Endothelial cell of umbilical vein (primary cell): ENCODE measurements around the gene EIF2AK3. TPM values are rescaled to one million over a fixed set of nuclear protein-coding genes. Genes with fewer than 3 reads are reported as not detected.

Experiments
- BruUV-seq: library from RNA; stranded (reverse); fragments of 400-500 nt; replicated peaks from 2 replicates; lab custom pipeline; 2021; lab: Mats Ljungman, UMichigan
- CTCF ChIA-PET: fragments of 300-600, 350-600 bp; sonication (Branson Sonifier 250); formaldehyde crosslinking; loops from one replicate; lab custom pipeline; 2021; ENCODE audit warnings: antibody characterized with exemption, inconsistent platforms; lab: Charles Lee
- POLR2A ChIA-PET: fragments of 300-600, 350-600 bp; sonication (Branson Sonifier 250); formaldehyde crosslinking; loops from one replicate; lab custom pipeline; 2021; ENCODE audit warnings: antibody characterized with exemption, inconsistent platforms; lab: Charles Lee
- DNase-seq: peaks from one replicate; pipeline ENCODE4 v3.0.0-alpha.2; 2011; ENCODE audit warnings: low read depth, low spot score
- FAIRE-seq: peaks from 2 replicates; lab custom pipeline; 2011; peaks lifted over from hg19 to GRCh38; lab: Jason Lieb, UNC
- H2AFZ ChIP-seq: 2 replicates; pipeline ENCODE4 v1.6.0; 2012; ENCODE audit warnings: low read depth, low read length, control low read depth, inconsistent platforms
- H3K27ac ChIP-seq: 2 replicates; pipeline ENCODE4 v1.5.1; 2011; ENCODE audit warnings: low read depth, mild to moderate bottlenecking, control low read depth, low read length, moderate library complexity; ENCODE audit not compliant: insufficient read depth
- H3K27me3 ChIP-seq, 2 experiments: 2 replicates each; pipeline versions ENCODE4 v1.6.0 to v1.6.1; 2011; ENCODE audit warnings: low read length in 2 of 2, mixed read lengths in 1 of 2; ENCODE audit not compliant: control insufficient read depth in 2 of 2, insufficient read depth in 2 of 2
- H3K36me3 ChIP-seq, 2 experiments: 2 replicates in 1 of 2; 3 replicates in 1 of 2; pipeline ENCODE4 v1.5.1; 2011; ENCODE audit warnings: low read length in 2 of 2, mild to moderate bottlenecking in 1 of 2, moderate library complexity in 1 of 2; ENCODE audit not compliant: control insufficient read depth in 2 of 2, insufficient read depth in 2 of 2; ENCODE audit errors: extremely low read depth in 1 of 2
- H3K4me1 ChIP-seq: 3 replicates; pipeline ENCODE4 v1.5.1; 2011; ENCODE audit warnings: mild to moderate bottlenecking, low read length; ENCODE audit not compliant: control insufficient read depth, insufficient read depth; ENCODE audit errors: extremely low read depth
- H3K4me2 ChIP-seq: 2 replicates; pipeline ENCODE4 v1.6.1; 2011; ENCODE audit warnings: low read length, control low read depth, mixed read lengths; ENCODE audit not compliant: insufficient read depth
- H3K4me3 ChIP-seq, 3 experiments: fragments of 200-600 bp in 1 of 3; sonication (generic), shearing (Covaris generic) in 1 of 3; replicated peaks in 1 of 3; 2 replicates each; pipeline ENCODE4 v1.5.1; 2011 to 2016; ENCODE audit warnings: control low read depth in 3 of 3, low read length in 3 of 3, mild to moderate bottlenecking in 2 of 3, inconsistent platforms in 1 of 3, low read depth in 1 of 3, moderate library complexity in 1 of 3; ENCODE audit not compliant: insufficient read depth in 1 of 3
- H3K79me2 ChIP-seq: 2 replicates; pipeline ENCODE4 v1.6.0; 2012; ENCODE audit warnings: low read length, inconsistent platforms; ENCODE audit not compliant: control insufficient read depth, insufficient read depth
- H3K9ac ChIP-seq: replicated peaks from 2 replicates; pipeline ENCODE3; 2011; ENCODE audit warnings: low read length, control low read depth; ENCODE audit not compliant: insufficient read depth; ENCODE audit errors: extremely low read depth
- H3K9me1 ChIP-seq: replicated peaks from 3 replicates; pipeline ENCODE4 v1.6.0; 2011; ENCODE audit warnings: mild to moderate bottlenecking, low read length; ENCODE audit not compliant: control insufficient read depth, insufficient read depth; ENCODE audit errors: extremely low read depth
- H3K9me3 ChIP-seq: replicated peaks from 2 replicates; pipeline ENCODE4 v1.5.1; 2012; ENCODE audit warnings: low read length, inconsistent platforms; ENCODE audit not compliant: control insufficient read depth, insufficient read depth
- H4K20me1 ChIP-seq: replicated peaks from 2 replicates; pipeline ENCODE3; 2011; ENCODE audit warnings: mild to moderate bottlenecking, low read length; ENCODE audit not compliant: control insufficient read depth, insufficient read depth; ENCODE audit errors: extremely low read depth
- EZH2 ChIP-seq: IDR thresholded peaks from 2 replicates; pipeline ENCODE4 v1.6.1; 2012; ENCODE audit warnings: borderline replicate concordance, low read depth, mild to moderate bottlenecking, moderate library complexity, low read length, inconsistent platforms; ENCODE audit not compliant: severe bottlenecking
- FOS ChIP-seq: IDR thresholded peaks from 2 replicates; pipeline ENCODE4 v1.6.1; 2011; ENCODE audit warnings: mild to moderate bottlenecking, low read length, moderate library complexity, borderline replicate concordance; ENCODE audit not compliant: insufficient read depth
- GATA2 ChIP-seq: IDR thresholded peaks from 2 replicates; pipeline ENCODE4 v1.7.0; 2011; ENCODE audit warnings: low read depth, mild to moderate bottlenecking, moderate library complexity, mixed read lengths, low read length; ENCODE audit not compliant: insufficient read length, insufficient read depth
- JUN ChIP-seq: IDR thresholded peaks from 2 replicates; pipeline ENCODE4 v1.6.1; 2011; ENCODE audit warnings: borderline replicate concordance, low read depth; ENCODE audit not compliant: insufficient read length, insufficient read depth
- MYC ChIP-seq: IDR thresholded peaks from one replicate; pipeline ENCODE4 v1.6.1; 2011; ENCODE audit warnings: mild to moderate bottlenecking, low read depth, low read length
- POLR2A ChIP-seq: IDR thresholded peaks from 2 replicates; pipeline ENCODE4 v1.6.1; 2012; ENCODE audit warnings: low read depth, mild to moderate bottlenecking, control low read depth, low read length
- POLR2AphosphoS5 ChIP-seq: IDR thresholded peaks from 2 replicates; pipeline ENCODE4 v1.6.1; 2012; ENCODE audit warnings: low read depth, mild to moderate bottlenecking, control low read depth, low read length, moderate library complexity; ENCODE audit not compliant: insufficient read depth
- dilution Hi-C: fragments of 300-500 bp; cut with MboI; formaldehyde crosslinking; loops from one replicate; pipeline ENCODE4 v1.15.0; 2019; ENCODE audit warnings: low sequenced_read_pairs; ENCODE audit not compliant: extremely low pct_ligation_motif_present
- intact Hi-C: fragments of 100-400 bp; cut with micrococcal nuclease; formaldehyde crosslinking; loops from one replicate; pipeline ENCODE4 v1.10.0; 2022
- polyA plus RNA-seq, 4 experiments: library from polyadenylated mRNA; depleted of rRNA in 3 of 4; stranded (reverse) in 3 of 4; unstranded in 1 of 4; fragments of >200 nt; gene quantifications; 2 replicates each; pipeline versions ENCODE4 v1.2.1 to v1.2.3, GENCODE V29; 2011 to 2012; ENCODE audit warnings: missing spikeins in 1 of 4
- total RNA-seq: library from RNA; stranded (reverse); gene quantifications from 2 replicates; pipeline ENCODE4 v1.2.3, GENCODE V29; 2021
- TF ChIP-seq, protein P1 (sequence below), 2 donors: IDR thresholded peaks; 1 replicate in 1 of 2; 2 replicates in 1 of 2; pipeline ENCODE4 v1.5.1; 2011; ENCODE audit warnings: low read length in 2 of 2, mild to moderate bottlenecking in 2 of 2, moderate library complexity in 2 of 2, control low read depth in 1 of 2, inconsistent platforms in 1 of 2, low read depth in 1 of 2; ENCODE audit not compliant: insufficient read depth in 1 of 2; ENCODE audit errors: extremely low read depth in 1 of 2
- TF ChIP-seq, protein P2 (sequence below): IDR thresholded peaks from 2 replicates; pipeline ENCODE4 v1.6.1; 2011; ENCODE audit not compliant: insufficient read depth, insufficient read length

Gene EIF2AK3
- total and polyA plus RNA-seq, 2 donors (not counting 3 experiments of a cell fraction or from before 2014, with no cell fraction given) = 5.3 to 17.3 TPM

DNA sequence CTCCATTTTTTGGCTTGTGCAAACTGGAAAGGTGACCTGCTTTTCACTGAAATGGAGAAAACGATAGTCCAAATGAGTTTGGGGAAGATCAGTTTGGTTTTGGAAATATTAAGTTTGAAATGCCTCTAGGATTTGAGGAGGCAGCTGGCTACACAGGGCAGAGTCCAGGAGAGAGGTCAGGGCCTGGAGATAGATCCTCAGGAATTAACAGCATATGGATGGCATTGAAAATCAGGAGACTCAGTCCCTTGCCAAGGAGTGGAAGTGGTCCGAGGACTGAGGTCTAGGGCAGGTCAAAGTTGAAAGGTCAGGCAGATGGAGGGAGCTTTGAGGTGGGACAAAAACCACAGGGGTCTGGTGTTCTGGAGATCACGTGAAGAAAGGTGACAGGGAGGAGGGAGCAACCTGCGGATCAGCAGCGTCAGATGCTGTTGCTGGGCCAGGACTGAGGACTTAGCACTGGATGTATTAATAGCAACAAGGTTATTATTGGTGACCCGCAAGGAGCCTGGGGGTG, 83.7 kb downstream of the EIF2AK3 start:
- no peaks in the 10 kb centered on the region for H4K20me1 ChIP-seq
- dilution Hi-C loops (no loop called here), intact Hi-C loops (no loop called here)
- DNase-seq = no peak
- no peak for FAIRE-seq
- H3K36me3 ChIP-seq = no peaks in the 10 kb centered on the region
- no peaks in the 10 kb centered on the region for H3K4me1 ChIP-seq
- H3K9me1 ChIP-seq = no peaks in the 10 kb centered on the region
- TF ChIP-seq MYC = no peak
- TF ChIP-seq, protein P1, sequence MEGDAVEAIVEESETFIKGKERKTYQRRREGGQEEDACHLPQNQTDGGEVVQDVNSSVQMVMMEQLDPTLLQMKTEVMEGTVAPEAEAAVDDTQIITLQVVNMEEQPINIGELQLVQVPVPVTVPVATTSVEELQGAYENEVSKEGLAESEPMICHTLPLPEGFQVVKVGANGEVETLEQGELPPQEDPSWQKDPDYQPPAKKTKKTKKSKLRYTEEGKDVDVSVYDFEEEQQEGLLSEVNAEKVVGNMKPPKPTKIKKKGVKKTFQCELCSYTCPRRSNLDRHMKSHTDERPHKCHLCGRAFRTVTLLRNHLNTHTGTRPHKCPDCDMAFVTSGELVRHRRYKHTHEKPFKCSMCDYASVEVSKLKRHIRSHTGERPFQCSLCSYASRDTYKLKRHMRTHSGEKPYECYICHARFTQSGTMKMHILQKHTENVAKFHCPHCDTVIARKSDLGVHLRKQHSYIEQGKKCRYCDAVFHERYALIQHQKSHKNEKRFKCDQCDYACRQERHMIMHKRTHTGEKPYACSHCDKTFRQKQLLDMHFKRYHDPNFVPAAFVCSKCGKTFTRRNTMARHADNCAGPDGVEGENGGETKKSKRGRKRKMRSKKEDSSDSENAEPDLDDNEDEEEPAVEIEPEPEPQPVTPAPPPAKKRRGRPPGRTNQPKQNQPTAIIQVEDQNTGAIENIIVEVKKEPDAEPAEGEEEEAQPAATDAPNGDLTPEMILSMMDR (IDR thresholded peaks at IDR 0.05; ENCODE audit: extremely low read depth in 1 of 2, insufficient read depth in 1 of 2, low read depth in 1 of 2, low read length in 2 of 2) = no peak
- TF ChIP-seq FOS = no peak
- TF ChIP-seq, protein P2, sequence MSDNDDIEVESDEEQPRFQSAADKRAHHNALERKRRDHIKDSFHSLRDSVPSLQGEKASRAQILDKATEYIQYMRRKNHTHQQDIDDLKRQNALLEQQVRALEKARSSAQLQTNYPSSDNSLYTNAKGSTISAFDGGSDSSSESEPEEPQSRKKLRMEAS = no peak
- TF ChIP-seq JUN = no peak
- TF ChIP-seq POLR2AphosphoS5 = no peak
- no peak for TF ChIP-seq EZH2
- TF ChIP-seq POLR2A = no peak
- no peak for TF ChIP-seq GATA2
- H3K27ac ChIP-seq = no peak overlapping the region
- no TSS peak for BruUV-seq
- H3K9ac ChIP-seq = no peak overlapping the region
- ChIA-PET CTCF (no interaction called here), POLR2A (no interaction called here)
- no peaks in the 10 kb centered on the region for H3K9me3 ChIP-seq
- no peak overlapping the region for H3K4me2 ChIP-seq
- H3K79me2 ChIP-seq = no peaks in the 10 kb centered on the region
- no peak overlapping the region for H2AFZ ChIP-seq
- peaks cover 0 to 2% of the 10 kb centered on the region in 2 experiments for H3K27me3 ChIP-seq
- H3K4me3 ChIP-seq = no peak overlapping the region
